Tibial nerve (tissue), 4 donors: Measurements from ENCODE around the gene SUN2. TPM values are rescaled to one million over a fixed set of nuclear protein-coding genes. Genes with fewer than 3 reads are reported as not detected.

ENCODE experiments used
- DNase-seq, 2 donors: peaks; one replicate each; pipeline ENCODE4 v3.0.0-alpha.2; 2019; ENCODE audit warnings: low spot score in 2 of 2
- H3K27ac ChIP-seq, 4 donors: fragments of 200-600 bp; sonication (generic) in 3 of 4; one replicate each; pipeline ENCODE4 v1.5.1; 2017 to 2019; ENCODE audit warnings: mild to moderate bottlenecking in 1 of 4
- H3K27me3 ChIP-seq, 2 donors: fragments of 200-600 bp; sonication (generic) in 1 of 2; one replicate each; pipeline versions ENCODE4 v1.5.1 to v1.6.0; 2017 to 2019
- H3K36me3 ChIP-seq, 3 donors: fragments of 200-600 bp; sonication (generic); one replicate each; pipeline ENCODE4 v1.5.1; 2018 to 2019
- H3K4me1 ChIP-seq, 4 donors: fragments of 200-600 bp; sonication (generic) in 3 of 4; one replicate each; pipeline ENCODE4 v1.5.1; 2017 to 2019
- H3K4me3 ChIP-seq, 4 donors: fragments of 200-600 bp; sonication (generic) in 3 of 4; one replicate each; pipeline ENCODE4 v1.5.1; 2017 to 2019; ENCODE audit warnings: mild to moderate bottlenecking in 1 of 4, moderate library complexity in 1 of 4
- H3K9me3 ChIP-seq, 4 donors: fragments of 200-600 bp; sonication (generic) in 3 of 4; one replicate each; pipeline ENCODE4 v1.5.1; 2017 to 2019
- EP300 ChIP-seq, 2 donors: sonication (generic); formaldehyde crosslinking; IDR thresholded peaks; one replicate each; pipeline ENCODE4 v1.6.1; 2017; ENCODE audit warnings: antibody characterized with exemption in 2 of 2, mild to moderate bottlenecking in 1 of 2
- POLR2A ChIP-seq, 2 donors: fragments of 450-650 bp; IDR thresholded peaks; one replicate each; pipeline ENCODE4 v1.6.1; 2017; ENCODE audit warnings: antibody characterized with exemption in 2 of 2, mild to moderate bottlenecking in 2 of 2, moderate library complexity in 2 of 2
- WGBS, 2 donors: methylation state at CpG; one replicate each; pipeline ENCODE4 v1.1.5; 2018; 5-methylcytosine and 5-hydroxymethylcytosine counted together
- total RNA-seq, 4 donors: library from RNA; depleted of rRNA; stranded (reverse); fragments of >200 nt; gene quantifications; one replicate each; pipeline ENCODE4 v1.1.0, GENCODE V29; 2016
- TF ChIP-seq, protein P1 (sequence below), 5 experiments: fragments of 200-600 bp in 3 of 5; fragments of 450-650 bp in 2 of 5; sonication (generic) in 3 of 5; IDR thresholded peaks; one replicate each; pipeline ENCODE4 v1.5.1; 2016 to 2019; ENCODE audit warnings: antibody characterized with exemption in 5 of 5, mild to moderate bottlenecking in 3 of 5, moderate library complexity in 2 of 5

SUN2 gene
- total RNA-seq, 4 donors from 2014 or later = 640 to 1,234 (median 846) TPM

DNA sequence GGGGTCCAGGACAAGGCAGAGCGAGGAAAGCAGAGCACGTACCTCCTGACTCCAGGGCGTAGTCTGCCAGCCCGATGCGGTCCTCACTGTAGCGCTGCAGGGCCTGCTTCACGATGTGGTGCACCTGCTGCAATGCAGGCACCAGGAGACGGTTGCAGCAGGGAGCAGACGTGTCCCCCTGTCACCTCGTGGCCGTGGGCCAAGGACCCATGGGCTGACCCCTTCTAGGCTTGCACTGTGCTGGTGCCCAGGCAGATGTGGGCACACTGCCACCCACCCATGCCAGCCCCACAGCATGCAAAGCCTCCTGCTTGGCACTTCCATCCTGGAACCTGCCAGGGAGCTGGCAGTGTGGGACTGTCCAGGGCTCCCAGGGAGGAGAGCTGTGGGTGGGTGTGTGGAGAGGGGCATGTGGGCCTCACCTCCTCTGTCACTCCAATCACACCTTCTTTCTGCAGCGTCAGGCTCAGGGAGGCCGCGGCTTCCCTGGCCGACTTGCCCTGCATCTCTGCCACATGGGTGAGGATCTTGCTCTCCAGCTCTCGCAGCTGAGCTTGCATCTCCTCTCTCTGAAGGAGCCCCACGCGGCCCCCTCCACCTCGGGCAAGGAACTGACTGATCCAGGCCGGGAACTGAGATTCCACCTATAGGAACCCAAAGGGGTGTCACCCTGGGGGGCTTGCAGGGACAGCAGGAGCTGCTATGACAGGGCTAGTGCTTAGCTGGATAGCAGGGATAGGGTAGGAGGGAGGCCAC lies 16.3 kb downstream of the SUN2 start:
- H3K27ac ChIP-seq = no peak overlapping the region

DNA sequence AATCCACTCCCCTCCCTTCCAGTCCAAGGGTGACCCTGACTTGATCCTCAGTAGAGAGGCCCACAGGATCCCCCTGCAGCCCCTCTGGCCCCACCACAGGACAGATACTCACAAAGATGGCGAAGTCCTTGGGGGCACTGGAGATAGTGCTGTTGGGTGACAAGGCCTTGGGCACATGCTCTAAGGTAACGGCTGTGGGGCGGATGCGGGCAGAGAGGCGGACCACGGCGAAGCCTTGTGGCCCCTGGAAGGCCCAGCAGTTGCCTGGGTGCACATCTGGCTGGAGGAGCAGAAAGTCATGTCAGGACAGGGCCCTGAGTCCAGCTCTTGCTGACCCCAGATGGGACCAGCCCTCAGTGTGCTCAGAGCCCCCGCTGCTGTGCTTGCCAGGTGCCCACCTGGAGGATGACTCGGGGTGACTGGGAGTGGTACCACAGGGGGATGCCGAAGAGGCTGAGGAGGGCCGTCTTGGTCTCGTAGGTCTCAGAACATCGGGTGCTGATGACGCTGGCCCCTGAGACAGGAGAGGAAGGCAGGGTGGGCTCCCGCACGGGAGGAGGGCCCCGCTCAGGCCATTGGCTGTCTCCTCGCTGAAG lies 17.2 kb downstream of the SUN2 start:
- no peak overlapping the region for H3K4me3 ChIP-seq
- no peaks in the 10 kb centered on the region for H3K9me3 ChIP-seq
- no peak for DNase-seq
- H3K27ac ChIP-seq = no peak overlapping the region
- H3K27me3 ChIP-seq = no peaks in the 10 kb centered on the region
- H3K4me1 ChIP-seq = peaks cover 0 to 24% (median 9%) of the 10 kb centered on the region in 4 donors
- H3K36me3 ChIP-seq = peaks cover 39 to 100% (median 68%) of the 10 kb centered on the region in 3 donors
- WGBS, 2 donors = 93 to 96% methylated on average over 17 to 18 of the region's 18 CpGs
- TF ChIP-seq EP300 (IDR thresholded peaks at IDR 0.05) (no peak), POLR2A (IDR thresholded peaks at IDR 0.05) (no peak)
- TF ChIP-seq, protein P1, sequence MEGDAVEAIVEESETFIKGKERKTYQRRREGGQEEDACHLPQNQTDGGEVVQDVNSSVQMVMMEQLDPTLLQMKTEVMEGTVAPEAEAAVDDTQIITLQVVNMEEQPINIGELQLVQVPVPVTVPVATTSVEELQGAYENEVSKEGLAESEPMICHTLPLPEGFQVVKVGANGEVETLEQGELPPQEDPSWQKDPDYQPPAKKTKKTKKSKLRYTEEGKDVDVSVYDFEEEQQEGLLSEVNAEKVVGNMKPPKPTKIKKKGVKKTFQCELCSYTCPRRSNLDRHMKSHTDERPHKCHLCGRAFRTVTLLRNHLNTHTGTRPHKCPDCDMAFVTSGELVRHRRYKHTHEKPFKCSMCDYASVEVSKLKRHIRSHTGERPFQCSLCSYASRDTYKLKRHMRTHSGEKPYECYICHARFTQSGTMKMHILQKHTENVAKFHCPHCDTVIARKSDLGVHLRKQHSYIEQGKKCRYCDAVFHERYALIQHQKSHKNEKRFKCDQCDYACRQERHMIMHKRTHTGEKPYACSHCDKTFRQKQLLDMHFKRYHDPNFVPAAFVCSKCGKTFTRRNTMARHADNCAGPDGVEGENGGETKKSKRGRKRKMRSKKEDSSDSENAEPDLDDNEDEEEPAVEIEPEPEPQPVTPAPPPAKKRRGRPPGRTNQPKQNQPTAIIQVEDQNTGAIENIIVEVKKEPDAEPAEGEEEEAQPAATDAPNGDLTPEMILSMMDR (IDR thresholded peaks at IDR 0.05) = no peak

More for the DNA sequence above, 16.3 kb downstream of the SUN2 start:
- H3K36me3 ChIP-seq = peaks cover 37 to 100% (median 72%) of the 10 kb centered on the region in 3 donors
- H3K9me3 ChIP-seq = no peaks in the 10 kb centered on the region
- no peak overlapping the region for H3K4me3 ChIP-seq
- no peak for TF ChIP-seq EP300 (IDR thresholded peaks at IDR 0.05)
- TF ChIP-seq, protein P1 (IDR thresholded peaks at IDR 0.05) = no peak
- no peak for TF ChIP-seq POLR2A (IDR thresholded peaks at IDR 0.05)
- DNase-seq = no peak
- no peaks in the 10 kb centered on the region for H3K27me3 ChIP-seq
- peaks cover 0 to 15% (median 2%) of the 10 kb centered on the region in 4 donors for H3K4me1 ChIP-seq
- 93 to 96% methylated on average over 9 to 20 of the region's 20 CpGs for WGBS, 2 donors

DNA sequence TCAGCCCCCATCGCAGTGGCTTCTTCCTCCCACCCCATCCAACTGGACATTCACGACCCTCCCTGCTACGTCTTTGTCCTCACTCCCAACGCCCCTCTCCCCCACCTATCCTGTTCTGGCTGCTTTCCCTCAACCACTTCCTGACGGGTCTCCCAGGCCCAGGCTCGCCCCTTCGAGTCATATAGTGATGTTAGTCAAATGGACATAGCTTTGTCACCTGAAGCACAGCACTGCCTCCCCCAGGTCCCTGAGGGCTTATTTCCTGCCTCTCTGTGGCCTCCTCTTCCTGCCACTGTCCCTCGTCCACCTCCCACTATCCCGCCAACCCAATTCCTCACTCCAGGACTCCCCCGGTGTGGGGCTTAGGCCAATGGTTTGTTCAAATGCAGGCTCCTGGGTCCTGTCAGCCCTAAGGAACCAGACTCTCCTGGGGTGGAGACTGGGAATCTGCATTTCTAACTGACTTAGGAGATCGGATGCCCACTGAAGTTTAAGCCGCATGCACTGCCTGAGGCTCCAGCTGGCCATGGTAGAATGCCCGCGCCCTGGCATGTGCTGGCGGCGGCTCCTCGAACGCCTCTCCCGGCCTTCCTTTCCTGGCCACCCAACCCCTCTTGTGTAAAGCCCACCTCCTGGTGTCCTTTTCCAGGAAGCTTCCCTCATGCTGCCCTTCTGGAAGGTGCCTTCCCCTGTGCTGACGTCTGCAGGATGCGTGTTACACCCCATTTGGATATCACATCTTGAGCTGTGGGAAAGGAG lies 18.3 kb downstream of the SUN2 start:
- Histone ChIP-seq H3K4me3 (no peak overlapping the region), H3K4me1 (peaks cover 0 to 35% (median 15%) of the 10 kb centered on the region in 4 donors), H3K36me3 (peaks cover 39 to 91% (median 58%) of the 10 kb centered on the region in 3 donors), H3K27me3 (no peaks in the 10 kb centered on the region), H3K9me3 (no peaks in the 10 kb centered on the region), H3K27ac (no peak overlapping the region)
- DNase-seq = no peak
- TF ChIP-seq POLR2A (IDR thresholded peaks at IDR 0.05) (no peak), EP300 (IDR thresholded peaks at IDR 0.05) (no peak)
- TF ChIP-seq, protein P1 (IDR thresholded peaks at IDR 0.05) = no peak
- WGBS, 2 donors = 79 to 84% methylated on average over 21 of the region's 21 CpGs

DNA sequence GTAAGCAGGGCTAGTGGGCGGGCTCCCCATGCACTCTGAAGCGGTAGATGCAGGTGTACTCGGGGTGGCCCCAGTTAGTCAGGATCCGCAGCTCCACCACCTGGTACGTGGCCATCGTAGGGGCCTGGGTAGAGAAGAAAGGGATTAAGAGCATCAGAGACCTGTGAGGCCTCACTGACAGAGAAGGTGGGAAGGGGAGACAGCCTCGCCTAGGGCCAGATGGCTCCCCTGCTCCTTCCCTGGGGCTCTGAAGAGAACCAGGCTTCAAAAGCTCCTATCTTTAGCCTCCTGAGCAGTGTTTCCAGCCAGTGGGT lies 19.6 kb downstream of the SUN2 start:
- H3K4me3 ChIP-seq = no peak overlapping the region
- H3K4me1 ChIP-seq = peaks cover 0 to 37% (median 15%) of the 10 kb centered on the region in 4 donors
- H3K27me3 ChIP-seq = no peaks in the 10 kb centered on the region
- DNase-seq = no peak
- peaks cover 28 to 91% (median 47%) of the 10 kb centered on the region in 3 donors for H3K36me3 ChIP-seq
- WGBS, 2 donors = 82 to 90% methylated on average over 5 to 6 of the region's 7 CpGs
- TF ChIP-seq EP300 (IDR thresholded peaks at IDR 0.05) (no peak), POLR2A (IDR thresholded peaks at IDR 0.05) (no peak)
- TF ChIP-seq, protein P1 (IDR thresholded peaks at IDR 0.05) = no peak
- no peaks in the 10 kb centered on the region for H3K9me3 ChIP-seq
- H3K27ac ChIP-seq = no peak overlapping the region
